Spleen (tissue), 11 donors: ENCODE data around the gene GPAM. TPM values are rescaled to one million over a fixed set of nuclear protein-coding genes. Genes with fewer than 3 reads are reported as not detected.

ENCODE experiments used
- DNase-seq: peaks from one replicate; pipeline ENCODE4 v3.0.0-alpha.2; 2020
- H3K27ac ChIP-seq, 8 donors: fragments of 200-600 bp; sonication (generic) in 7 of 8; 1 replicate in 4 of 8; 2 replicates in 4 of 8; pipeline versions ENCODE4 v1.5.0 to v1.8.0; 2016 to 2021; ENCODE audit warnings: inconsistent platforms in 4 of 8, mild to moderate bottlenecking in 4 of 8, moderate library complexity in 1 of 8
- H3K27me3 ChIP-seq, 7 donors: fragments of 200-600 bp; sonication (generic) in 6 of 7; replicated peaks in 1 of 7; 1 replicate in 4 of 7; 2 replicates in 3 of 7; pipeline versions ENCODE4 v1.5.0 to v1.8.0; 2016 to 2021; ENCODE audit warnings: inconsistent platforms in 3 of 7, mild to moderate bottlenecking in 1 of 7
- H3K36me3 ChIP-seq, 6 donors: fragments of 200-600 bp; sonication (generic) in 5 of 6; 1 replicate in 4 of 6; 2 replicates in 2 of 6; pipeline versions ENCODE4 v1.5.0 to v1.8.0; 2016 to 2021; ENCODE audit warnings: inconsistent platforms in 2 of 6
- H3K4me1 ChIP-seq, 6 donors: fragments of 200-600 bp; sonication (generic) in 5 of 6; 1 replicate in 3 of 6; 2 replicates in 3 of 6; pipeline versions ENCODE4 v1.5.0 to v1.8.0; 2016 to 2021; ENCODE audit warnings: inconsistent platforms in 3 of 6
- H3K4me3 ChIP-seq, 8 donors: fragments of 200-600 bp; sonication (generic) in 7 of 8; 1 replicate in 4 of 8; 2 replicates in 4 of 8; pipeline versions ENCODE4 v1.5.0 to v1.8.0; 2016 to 2021; ENCODE audit warnings: inconsistent platforms in 4 of 8, mild to moderate bottlenecking in 4 of 8, moderate library complexity in 2 of 8
- H3K9me3 ChIP-seq, 8 donors: fragments of 200-600 bp; sonication (generic) in 7 of 8; 1 replicate in 4 of 8; 2 replicates in 4 of 8; pipeline versions ENCODE4 v1.5.0 to v1.8.0; 2016 to 2021; ENCODE audit warnings: inconsistent platforms in 4 of 8
- CTCF ChIP-seq, 11 experiments: fragments of 200-600 bp in 7 of 11; fragments of 450-650 bp in 4 of 11; sonication (generic) in 4 of 11; IDR thresholded peaks in 8 of 11; conservative IDR thresholded peaks in 3 of 11; 1 replicate in 7 of 11; 2 replicates in 4 of 11; pipeline versions ENCODE4 v1.4.0 to v1.8.0; 2016 to 2021; ENCODE audit warnings: antibody characterized with exemption in 11 of 11, inconsistent platforms in 4 of 11, mild to moderate bottlenecking in 1 of 11
- POLR2A ChIP-seq, 3 donors: fragments of 450-650 bp; IDR thresholded peaks; one replicate each; pipeline ENCODE4 v1.5.1; 2017; ENCODE audit warnings: antibody characterized with exemption in 3 of 3, mild to moderate bottlenecking in 1 of 3
- POLR2AphosphoS5 ChIP-seq, 3 donors: sonication (generic); formaldehyde crosslinking; IDR thresholded peaks; one replicate each; pipeline ENCODE4 v1.5.1; 2017; ENCODE audit warnings: antibody characterized with exemption in 3 of 3
- WGBS, 5 donors: extraction: QIAGEN DNeasy Blood & Tissue Kit in 3 of 5; methylation state at CpG; one replicate each; pipeline versions ENCODE4 v1.1.5 to v1.1.7; 2013 to 2018; 5-methylcytosine and 5-hydroxymethylcytosine counted together
- intact Hi-C: fragments of 100-400 bp; cut with DNase I; formaldehyde crosslinking; loops from one replicate; pipeline ENCODE4 v1.15.0; 2023; ENCODE audit warnings: low total_unique reads
- polyA plus RNA-seq, 3 donors: library from polyadenylated mRNA; stranded (reverse); fragments of 200-250 nt; gene quantifications; one replicate each; pipeline ENCODE4 v1.2.1, GENCODE V29; 2013
- total RNA-seq, 7 donors: library from RNA; depleted of rRNA in 3 of 7; stranded (reverse); fragments of >200 nt in 3 of 7; fragmentation: NEBNext Ultra II Directional in 4 of 7; extraction: Animal tissue kit (Norgen Biotek cat#: 25700) in 4 of 7; gene quantifications; one replicate each; pipeline versions ENCODE4 v1.1.0 to v1.2.1, GENCODE V29; 2016 to 2021
- donor health status: healthy with polysubstance abuse.
- donor health status: DM: no; HTN: no; CAD: no; lungs with moderate emphysema.
- donor health status: DM: no; HTN: no; CAD: no.
- donor health status: Bipolar disorder and iron deficiency.
- donor health status: healthy.
- donor health status: DM: no; HTN: no; CAD: no.
- donor health status: DM: yes; HTN: yes; CAD: no.

The GPAM gene
- total and polyA plus RNA-seq, 10 donors: 2.6 to 15.0 (median 6.5) TPM

- no peak for DNase-seq
- no peak for TF ChIP-seq POLR2A (IDR thresholded peaks at IDR 0.05)
- TF ChIP-seq CTCF (IDR thresholded peaks at IDR 0.05 in 8 of 11, conservative IDR thresholded peaks at IDR 0.05 in 3 of 11): no peak
- no peak for TF ChIP-seq POLR2AphosphoS5 (IDR thresholded peaks at IDR 0.05)
- Histone ChIP-seq H3K27ac (no peak overlapping the region), H3K36me3 (peaks cover 2 to 98% (median 69%) of the 10 kb centered on the region in 6 donors), H3K27me3 (no peaks in the 10 kb centered on the region), H3K9me3 (no peaks in the 10 kb centered on the region), H3K4me3 (no peak overlapping the region), H3K4me1 (peaks cover 0 to 4% (median 0%) of the 10 kb centered on the region in 6 donors)
- 92 to 99% (median 96%) methylated on average over 3 of the region's 3 CpGs for WGBS, 5 donors
- intact Hi-C loops: no loop called here
Measured at GRCh38 chr10:112176543-112176942, 7.0 kb downstream of the GPAM start.

- intact Hi-C loops: no loop called here
- Histone ChIP-seq H3K9me3 (no peaks in the 10 kb centered on the region), H3K27me3 (no peaks in the 10 kb centered on the region), H3K36me3 (peaks cover 2 to 100% (median 78%) of the 10 kb centered on the region in 6 donors), H3K4me3 (no peak overlapping the region), H3K4me1 (no peaks in the 10 kb centered on the region), H3K27ac (no peak overlapping the region)
- WGBS, 5 donors: 94 to 99% (median 96%) methylated on average over 8 of the region's 8 CpGs
- DNase-seq: no peak
- TF ChIP-seq POLR2A (IDR thresholded peaks at IDR 0.05) (no peak), CTCF (IDR thresholded peaks at IDR 0.05 in 8 of 11, conservative IDR thresholded peaks at IDR 0.05 in 3 of 11) (no peak), POLR2AphosphoS5 (IDR thresholded peaks at IDR 0.05) (no peak)
Measured at GRCh38 chr10:112175409-112175808, 8.2 kb downstream of the GPAM start.

GRCh38 chr10:112173206-112173605 lies 10.4 kb downstream of the GPAM start:
- Histone ChIP-seq H3K36me3 (peaks cover 2 to 100% (median 86%) of the 10 kb centered on the region in 6 donors), H3K4me3 (no peak overlapping the region), H3K4me1 (no peaks in the 10 kb centered on the region)

GRCh38 chr10:112168733-112169132 lies 14.8 kb downstream of the GPAM start:
- 95 to 98% (median 95%) methylated on average over 6 of the region's 6 CpGs for WGBS, 5 donors
- no peak for TF ChIP-seq POLR2AphosphoS5 (IDR thresholded peaks at IDR 0.05)
- TF ChIP-seq CTCF (IDR thresholded peaks at IDR 0.05 in 8 of 11, conservative IDR thresholded peaks at IDR 0.05 in 3 of 11): no peak
- TF ChIP-seq POLR2A (IDR thresholded peaks at IDR 0.05): no peak
- no peak overlapping the region for H3K4me3 ChIP-seq
- peaks cover 2 to 100% (median 79%) of the 10 kb centered on the region in 6 donors for H3K36me3 ChIP-seq
- H3K27me3 ChIP-seq: no peaks in the 10 kb centered on the region
- intact Hi-C loops: no loop called here
- no peaks in the 10 kb centered on the region for H3K9me3 ChIP-seq
- no peak for DNase-seq
- H3K27ac ChIP-seq: no peak overlapping the region
- H3K4me1 ChIP-seq: no peaks in the 10 kb centered on the region

More at GRCh38 chr10:112173206-112173605, 10.4 kb downstream of the GPAM start:
- Histone ChIP-seq H3K27me3 (no peaks in the 10 kb centered on the region), H3K9me3 (no peaks in the 10 kb centered on the region), H3K27ac (no peak overlapping the region)
- WGBS, 5 donors: 90 to 96% (median 93%) methylated on average over 4 of the region's 4 CpGs
- TF ChIP-seq CTCF (IDR thresholded peaks at IDR 0.05 in 8 of 11, conservative IDR thresholded peaks at IDR 0.05 in 3 of 11): no peak
- no peak for TF ChIP-seq POLR2A (IDR thresholded peaks at IDR 0.05)
- TF ChIP-seq POLR2AphosphoS5 (IDR thresholded peaks at IDR 0.05): no peak
- no peak for DNase-seq
- intact Hi-C loops: no loop called here
